Activated CD8-positive, alpha-beta memory T cell treated with anti-CD3 and anti-CD28 coated beads, Interleukin-2, amount 50 U/mL, for 1 hour (primary cell): ENCODE data around the gene MYO1C.
"Not testable (repeated sequence)": the region's sequence is repeated elsewhere in the genome, so short reads cannot be mapped to it uniquely, and the experiment has no call there.

Source experiments
- DNase-seq: peaks from one replicate; pipeline ENCODE4 v3.0.0-alpha.2; 2020; ENCODE audit errors: extremely low read depth

MYO1C gene

GRCh38 chr17:1423456-1424135 is 68.9 kb downstream of the MYO1C start:
- DNase-seq: no peak

GRCh38 chr17:1422885-1423284 is 69.6 kb downstream of the MYO1C start:
- no peak for DNase-seq

DNA sequence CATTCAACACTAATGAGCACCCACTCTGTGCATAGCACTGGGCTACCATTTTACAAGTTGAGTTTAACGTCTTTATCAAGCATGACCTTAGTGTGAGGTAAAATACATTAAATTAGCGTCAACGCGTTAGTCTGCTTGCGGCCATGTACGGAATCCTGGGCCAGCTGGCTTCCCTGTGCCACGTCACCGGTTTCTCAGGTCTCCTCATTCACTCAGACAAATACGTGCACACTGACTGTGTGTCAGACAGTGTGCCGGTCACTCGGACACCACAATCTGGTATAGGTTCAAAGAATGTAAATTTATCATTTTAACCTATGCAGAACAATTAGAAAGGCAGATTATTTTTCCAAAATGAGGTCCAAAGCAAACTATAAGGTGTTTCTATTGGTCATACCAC is 71.0 kb downstream of the MYO1C start:
- DNase-seq: no peak

- DNase-seq: no peak
Observed at GRCh38 chr17:1420981-1421380, 71.5 kb downstream of the MYO1C start.

DNA sequence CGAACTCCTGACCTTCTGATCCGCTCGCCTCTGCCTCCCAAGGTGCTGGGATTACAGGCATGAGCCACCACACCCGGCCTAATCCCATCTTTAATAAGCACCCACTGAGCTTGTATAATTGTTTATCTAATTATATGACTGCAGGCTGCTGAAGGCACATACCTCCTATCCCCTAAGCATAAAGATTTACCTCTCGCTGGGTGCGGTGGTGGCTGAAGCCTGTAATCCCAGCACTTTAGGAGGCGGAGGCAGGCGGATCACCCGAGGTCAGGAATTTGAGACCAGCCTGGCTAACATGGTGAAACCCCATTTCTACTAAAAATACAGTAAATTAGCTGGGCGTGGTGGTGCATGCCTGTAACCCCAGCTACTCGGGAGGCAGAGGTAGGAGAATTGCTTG is 72.3 kb downstream of the MYO1C start:
- no peak for DNase-seq

DNA sequence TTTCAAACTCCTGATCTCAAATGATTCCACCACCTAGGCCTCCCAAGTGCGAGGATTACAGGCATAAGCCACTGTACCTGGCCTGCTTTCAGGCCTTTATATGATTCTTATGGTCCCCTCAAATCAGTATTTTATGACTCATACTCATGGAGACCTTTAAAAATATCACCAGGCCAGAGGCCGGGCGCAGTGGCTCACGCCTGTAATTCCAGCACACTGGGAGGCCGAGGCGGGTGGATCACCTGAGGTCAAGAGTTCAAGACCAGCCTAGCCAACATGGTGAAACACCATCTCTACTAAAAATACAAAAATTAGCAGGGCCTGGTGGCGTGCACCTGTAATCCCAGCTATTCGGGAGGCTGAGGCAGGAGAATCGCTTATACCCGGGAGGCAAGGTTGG is 74.0 kb downstream of the MYO1C start:
- DNase-seq: not testable (repeated sequence)

- DNase-seq: no peak
Observed at GRCh38 chr17:1416414-1416813, 76.1 kb downstream of the MYO1C start.

DNA sequence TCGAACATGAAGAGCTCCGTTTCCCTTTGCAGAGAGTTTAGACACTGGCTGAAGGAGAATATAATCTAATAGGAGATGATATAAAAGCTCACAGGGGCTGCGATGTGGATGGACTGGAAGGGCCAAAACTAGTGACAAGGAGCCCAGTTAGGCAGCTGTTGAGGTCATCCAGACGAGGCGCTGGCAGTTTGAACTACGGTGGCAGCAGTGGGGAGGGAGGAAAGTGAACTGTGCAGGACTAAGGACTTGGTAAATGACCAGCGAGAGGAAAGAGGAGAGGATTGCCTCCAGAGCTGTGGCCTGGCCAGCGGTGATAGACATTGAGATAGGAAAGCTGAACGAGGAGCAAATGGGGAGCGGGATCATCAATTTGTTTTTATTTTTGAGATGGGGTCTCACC is 77.9 kb downstream of the MYO1C start:
- no peak for DNase-seq
